Transverse colon (tissue), 4 donors: ENCODE data around the gene PSMG1.
A peak's percentile ranks its signal among the peaks of the same experiment; 100 is the strongest.

Source experiments
- CTCF ChIP-seq, 5 experiments: fragments of 200-600 bp in 3 of 5; fragments of 450-650 bp in 2 of 5; sonication (generic) in 3 of 5; IDR thresholded peaks; 1 replicate in 2 of 5; 2 replicates in 3 of 5; pipeline ENCODE4 v1.5.1; 2016 to 2017; ENCODE audit warnings: antibody characterized with exemption in 5 of 5, inconsistent platforms in 3 of 5, mild to moderate bottlenecking in 2 of 5, moderate library complexity in 1 of 5
- POLR2AphosphoS5 ChIP-seq, 3 donors: sonication (generic); formaldehyde crosslinking; IDR thresholded peaks; one replicate each; pipeline ENCODE4 v1.6.1; 2016; ENCODE audit warnings: antibody characterized with exemption in 3 of 3

- TF ChIP-seq POLR2AphosphoS5 (IDR thresholded peaks at IDR 0.05), result no peak
- peak; percentile 56 to 76 (median 60) for TF ChIP-seq CTCF (IDR thresholded peaks at IDR 0.05)
Observed at GRCh38 chr21:39125752-39126485, 57.3 kb downstream of the PSMG1 start.
